ENCODE results near the gene PRLR. TPM values are rescaled to one million over a fixed set of nuclear protein-coding genes. Genes with fewer than 3 reads are reported as not detected.
A peak's percentile ranks its signal among the peaks of the same experiment; 100 is the strongest.

The PRLR gene
- total RNA-seq, 1 experiment from 2014 or later, result not detected

DNA sequence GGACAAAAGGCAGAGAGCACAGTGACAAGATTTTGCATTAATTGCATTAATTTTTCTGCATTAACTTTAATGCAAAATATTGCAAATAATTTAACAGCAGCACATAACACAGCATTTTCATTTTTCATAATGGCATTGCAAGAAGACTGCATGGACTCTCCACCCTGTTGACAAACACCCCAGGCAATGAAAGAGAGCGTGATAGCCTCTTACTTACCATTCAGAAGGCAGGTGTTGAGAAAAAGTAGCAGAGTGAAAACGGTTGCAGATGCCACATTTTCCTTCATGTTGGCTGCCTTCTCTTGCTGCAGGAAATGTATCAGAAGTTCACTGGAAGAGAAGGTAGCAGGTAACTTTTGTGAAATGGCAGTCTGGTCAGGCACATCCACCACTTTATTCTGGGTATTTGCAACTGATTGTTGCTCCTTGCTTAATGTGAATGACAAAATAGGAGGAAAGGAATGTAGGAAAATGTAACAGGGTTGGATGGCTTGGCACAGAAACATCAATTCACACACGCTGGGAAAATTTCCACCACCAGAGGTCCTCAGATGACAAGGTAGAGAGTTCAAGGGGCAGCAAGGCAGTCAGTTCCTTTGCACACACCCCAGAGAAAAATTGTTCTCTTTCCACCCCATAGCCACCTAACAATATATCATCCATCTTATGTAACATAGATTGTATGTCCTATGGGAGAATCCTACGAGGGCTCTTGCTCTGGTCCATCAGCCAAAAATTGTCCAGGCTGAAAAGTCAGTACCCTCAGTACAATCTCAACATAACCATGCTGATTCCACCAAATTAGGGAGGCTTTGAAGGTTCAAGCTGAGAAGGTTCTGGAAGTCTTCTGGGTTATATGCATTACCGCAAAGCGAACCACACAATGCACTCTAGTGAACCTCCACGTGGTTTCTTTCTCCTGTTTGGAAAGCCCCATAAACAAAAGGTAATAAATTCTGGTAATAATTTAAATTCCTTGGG is 140.7 kb downstream of the PRLR start:
- no peak overlapping the region for H3K4me2 ChIP-seq (ENCODE audit: low read depth, low read length, poor library complexity, severe bottlenecking)
- DNase-seq, result peak; percentile 83
- H4K20me1 ChIP-seq (ENCODE audit: insufficient read depth, low read depth, low read length), result no peaks in the 10 kb centered on the region
- H3K9me2 ChIP-seq (replicated peaks; ENCODE audit: insufficient read depth, low read length), result no peaks in the 10 kb centered on the region
- no peak overlapping the region for H3K9ac ChIP-seq (ENCODE audit: low read length)
- no peaks in the 10 kb centered on the region for H3K27me3 ChIP-seq (ENCODE audit: low read length)
- H3K79me2 ChIP-seq (ENCODE audit: low read length), result no peaks in the 10 kb centered on the region
- no peaks in the 10 kb centered on the region for H3K9me3 ChIP-seq (ENCODE audit: low read length)
- H3K4me1 ChIP-seq (ENCODE audit: low read length), result no peaks in the 10 kb centered on the region
- H3K27ac ChIP-seq (ENCODE audit: low read length), result no peak overlapping the region
- H3K36me3 ChIP-seq (ENCODE audit: insufficient read depth, low read length), result no peaks in the 10 kb centered on the region
- H3K4me3 ChIP-seq (ENCODE audit: low read length), result no peak overlapping the region
- H2AFZ ChIP-seq (ENCODE audit: low read length), result no peak overlapping the region

- Histone ChIP-seq H3K27me3 (ENCODE audit: low read length) (no peaks in the 10 kb centered on the region), H3K4me2 (ENCODE audit: low read depth, low read length, poor library complexity, severe bottlenecking) (no peak overlapping the region), H3K9ac (ENCODE audit: low read length) (no peak overlapping the region), H3K4me3 (ENCODE audit: low read length) (no peak overlapping the region), H3K9me3 (ENCODE audit: low read length) (no peaks in the 10 kb centered on the region), H3K4me1 (ENCODE audit: low read length) (no peaks in the 10 kb centered on the region), H4K20me1 (ENCODE audit: insufficient read depth, low read depth, low read length) (no peaks in the 10 kb centered on the region), H3K9me2 (replicated peaks; ENCODE audit: insufficient read depth, low read length) (no peaks in the 10 kb centered on the region), H2AFZ (ENCODE audit: low read length) (no peak overlapping the region), H3K79me2 (ENCODE audit: low read length) (no peaks in the 10 kb centered on the region), H3K36me3 (ENCODE audit: insufficient read depth, low read length) (no peaks in the 10 kb centered on the region), H3K27ac (ENCODE audit: low read length) (no peak overlapping the region)
- DNase-seq, result no peak
These were observed 142.3 kb downstream of the PRLR start for GRCh38 chr5:35087991-35088390.

DNA sequence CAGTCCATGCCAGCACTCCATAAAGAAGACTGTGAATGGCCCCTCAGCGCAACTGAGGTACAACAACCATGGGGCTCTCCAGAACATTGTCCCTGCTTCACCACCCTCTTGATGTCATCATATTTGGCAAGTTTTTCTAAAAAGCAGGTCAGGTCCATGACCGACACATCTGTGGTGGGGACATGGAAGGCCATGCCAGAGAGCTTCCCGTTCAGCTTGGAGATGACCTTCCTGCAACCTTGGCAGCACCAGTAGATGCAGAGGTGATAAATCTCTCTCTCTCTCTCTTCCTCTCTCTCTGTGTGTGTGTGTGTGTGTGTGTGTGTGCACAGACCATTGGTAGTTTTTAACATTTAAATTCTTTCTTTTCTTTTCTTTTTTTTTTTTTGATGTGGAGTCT is 147.1 kb downstream of the PRLR start:
- Histone ChIP-seq H3K9me3 (ENCODE audit: low read length) (no peaks in the 10 kb centered on the region), H3K9me2 (replicated peaks; ENCODE audit: insufficient read depth, low read length) (no peaks in the 10 kb centered on the region), H3K27me3 (ENCODE audit: low read length) (no peaks in the 10 kb centered on the region), H3K4me3 (ENCODE audit: low read length) (no peak overlapping the region), H3K36me3 (ENCODE audit: insufficient read depth, low read length) (no peaks in the 10 kb centered on the region), H3K9ac (ENCODE audit: low read length) (no peak overlapping the region), H3K4me1 (ENCODE audit: low read length) (no peaks in the 10 kb centered on the region), H2AFZ (ENCODE audit: low read length) (no peak overlapping the region), H3K4me2 (ENCODE audit: low read depth, low read length, poor library complexity, severe bottlenecking) (no peak overlapping the region), H3K27ac (ENCODE audit: low read length) (no peak overlapping the region), H4K20me1 (ENCODE audit: insufficient read depth, low read depth, low read length) (no peaks in the 10 kb centered on the region), H3K79me2 (ENCODE audit: low read length) (no peaks in the 10 kb centered on the region)
- no peak for DNase-seq

GRCh38 chr5:35082530-35082929 is 147.8 kb downstream of the PRLR start:
- no peak overlapping the region for H2AFZ ChIP-seq (ENCODE audit: low read length)
- H3K9me3 ChIP-seq (ENCODE audit: low read length), result no peaks in the 10 kb centered on the region
- H3K27me3 ChIP-seq (ENCODE audit: low read length), result no peaks in the 10 kb centered on the region
- no peaks in the 10 kb centered on the region for H3K4me1 ChIP-seq (ENCODE audit: low read length)
- H4K20me1 ChIP-seq (ENCODE audit: insufficient read depth, low read depth, low read length), result no peaks in the 10 kb centered on the region
- H3K36me3 ChIP-seq (ENCODE audit: insufficient read depth, low read length), result no peaks in the 10 kb centered on the region
- no peaks in the 10 kb centered on the region for H3K79me2 ChIP-seq (ENCODE audit: low read length)
- H3K4me2 ChIP-seq (ENCODE audit: low read depth, low read length, poor library complexity, severe bottlenecking), result no peak overlapping the region
- no peaks in the 10 kb centered on the region for H3K9me2 ChIP-seq (replicated peaks; ENCODE audit: insufficient read depth, low read length)
- H3K27ac ChIP-seq (ENCODE audit: low read length), result no peak overlapping the region
- H3K4me3 ChIP-seq (ENCODE audit: low read length), result no peak overlapping the region
- DNase-seq, result no peak
- H3K9ac ChIP-seq (ENCODE audit: low read length), result no peak overlapping the region

GRCh38 chr5:35081134-35081533 is 149.2 kb downstream of the PRLR start:
- Histone ChIP-seq H3K9me3 (ENCODE audit: low read length) (no peaks in the 10 kb centered on the region), H3K27me3 (ENCODE audit: low read length) (no peaks in the 10 kb centered on the region), H4K20me1 (ENCODE audit: insufficient read depth, low read depth, low read length) (no peaks in the 10 kb centered on the region), H3K4me2 (ENCODE audit: low read depth, low read length, poor library complexity, severe bottlenecking) (no peak overlapping the region), H3K4me1 (ENCODE audit: low read length) (no peaks in the 10 kb centered on the region), H3K79me2 (ENCODE audit: low read length) (no peaks in the 10 kb centered on the region), H3K9ac (ENCODE audit: low read length) (no peak overlapping the region), H3K4me3 (ENCODE audit: low read length) (no peak overlapping the region), H3K27ac (ENCODE audit: low read length) (no peak overlapping the region), H3K9me2 (replicated peaks; ENCODE audit: insufficient read depth, low read length) (no peaks in the 10 kb centered on the region), H2AFZ (ENCODE audit: low read length) (no peak overlapping the region), H3K36me3 (ENCODE audit: insufficient read depth, low read length) (no peaks in the 10 kb centered on the region)
- no peak for DNase-seq

- no peaks in the 10 kb centered on the region for H3K9me2 ChIP-seq (replicated peaks; ENCODE audit: insufficient read depth, low read length)
- no peak overlapping the region for H2AFZ ChIP-seq (ENCODE audit: low read length)
- no peaks in the 10 kb centered on the region for H3K4me1 ChIP-seq (ENCODE audit: low read length)
- H3K27ac ChIP-seq (ENCODE audit: low read length), result no peak overlapping the region
- H3K4me2 ChIP-seq (ENCODE audit: low read depth, low read length, poor library complexity, severe bottlenecking), result no peak overlapping the region
- no peaks in the 10 kb centered on the region for H3K36me3 ChIP-seq (ENCODE audit: insufficient read depth, low read length)
- H3K27me3 ChIP-seq (ENCODE audit: low read length), result no peaks in the 10 kb centered on the region
- no peak for DNase-seq
- H3K9me3 ChIP-seq (ENCODE audit: low read length), result no peaks in the 10 kb centered on the region
- H4K20me1 ChIP-seq (ENCODE audit: insufficient read depth, low read depth, low read length), result no peaks in the 10 kb centered on the region
- no peak overlapping the region for H3K9ac ChIP-seq (ENCODE audit: low read length)
- H3K4me3 ChIP-seq (ENCODE audit: low read length), result no peak overlapping the region
- H3K79me2 ChIP-seq (ENCODE audit: low read length), result no peaks in the 10 kb centered on the region
These were observed 157.1 kb downstream of the PRLR start for GRCh38 chr5:35073160-35073559.

- Histone ChIP-seq H3K27me3 (ENCODE audit: low read length) (no peaks in the 10 kb centered on the region), H3K36me3 (ENCODE audit: insufficient read depth, low read length) (no peaks in the 10 kb centered on the region), H3K79me2 (ENCODE audit: low read length) (no peaks in the 10 kb centered on the region), H4K20me1 (ENCODE audit: insufficient read depth, low read depth, low read length) (no peaks in the 10 kb centered on the region), H2AFZ (ENCODE audit: low read length) (no peak overlapping the region), H3K4me1 (ENCODE audit: low read length) (no peaks in the 10 kb centered on the region), H3K9me3 (ENCODE audit: low read length) (no peaks in the 10 kb centered on the region), H3K9me2 (replicated peaks; ENCODE audit: insufficient read depth, low read length) (no peaks in the 10 kb centered on the region), H3K4me2 (ENCODE audit: low read depth, low read length, poor library complexity, severe bottlenecking) (no peak overlapping the region), H3K27ac (ENCODE audit: low read length) (no peak overlapping the region), H3K9ac (ENCODE audit: low read length) (no peak overlapping the region), H3K4me3 (ENCODE audit: low read length) (no peak overlapping the region)
- no peak for DNase-seq
These were observed 161.1 kb downstream of the PRLR start for GRCh38 chr5:35069188-35069587.

DNA sequence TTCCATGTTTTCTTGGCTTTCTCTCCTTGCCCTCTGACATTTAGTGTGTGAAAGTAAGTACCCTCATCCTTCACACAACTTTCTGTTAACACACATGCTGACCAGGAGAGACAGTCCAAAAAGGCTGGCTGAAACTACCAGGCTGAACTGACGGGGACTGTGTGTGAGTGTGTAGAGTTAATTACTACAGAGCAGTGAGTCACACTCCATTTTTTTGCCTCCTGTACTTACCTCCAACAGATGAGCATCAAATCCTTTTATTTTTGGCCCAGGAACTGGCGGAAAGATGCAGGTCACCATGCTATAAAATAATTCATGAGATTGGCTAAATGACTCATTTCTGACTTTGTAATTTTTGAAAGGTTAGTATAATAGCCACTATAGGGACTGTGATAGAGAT is 162.3 kb downstream of the PRLR start:
- H3K79me2 ChIP-seq (ENCODE audit: low read length), result no peaks in the 10 kb centered on the region
- H3K27ac ChIP-seq (ENCODE audit: low read length), result no peak overlapping the region
- H3K4me2 ChIP-seq (ENCODE audit: low read depth, low read length, poor library complexity, severe bottlenecking), result no peak overlapping the region
- no peaks in the 10 kb centered on the region for H3K9me2 ChIP-seq (replicated peaks; ENCODE audit: insufficient read depth, low read length)
- H3K4me3 ChIP-seq (ENCODE audit: low read length), result no peak overlapping the region
- no peaks in the 10 kb centered on the region for H3K27me3 ChIP-seq (ENCODE audit: low read length)
- no peak overlapping the region for H2AFZ ChIP-seq (ENCODE audit: low read length)
- H3K9ac ChIP-seq (ENCODE audit: low read length), result no peak overlapping the region
- no peaks in the 10 kb centered on the region for H4K20me1 ChIP-seq (ENCODE audit: insufficient read depth, low read depth, low read length)
- H3K9me3 ChIP-seq (ENCODE audit: low read length), result no peaks in the 10 kb centered on the region
- no peaks in the 10 kb centered on the region for H3K36me3 ChIP-seq (ENCODE audit: insufficient read depth, low read length)
- DNase-seq, result no peak
- no peaks in the 10 kb centered on the region for H3K4me1 ChIP-seq (ENCODE audit: low read length)

Measured in Karpas-422 (cell line).